HAP-1 (cell line): ENCODE results near the gene ARRDC1.

Experiments
- DNase-seq, 2 experiments: peaks; one replicate each; pipeline ENCODE4 v3.0.0-alpha.2; 2016 to 2020; ENCODE audit warnings: low spot score in 2 of 2
- H3K27me3 ChIP-seq: fragments of 250-450 bp; sonication (Bioruptor Pico); 2 replicates; pipeline ENCODE4 v1.5.1; 2020; ENCODE audit warnings: low read depth, mild to moderate bottlenecking, moderate library complexity
- H3K36me3 ChIP-seq: fragments of 250-450 bp; sonication (Bioruptor Pico); replicated peaks from 2 replicates; pipeline ENCODE4 v1.5.1; 2020; ENCODE audit warnings: mild to moderate bottlenecking
- H3K4me1 ChIP-seq: fragments of 250-450 bp; sonication (Bioruptor Pico); 2 replicates; pipeline ENCODE4 v1.5.1; 2020; ENCODE audit warnings: mild to moderate bottlenecking
- H3K4me3 ChIP-seq: fragments of 250-450 bp; sonication (Bioruptor Pico); 2 replicates; pipeline ENCODE4 v1.5.1; 2020; ENCODE audit warnings: mild to moderate bottlenecking, moderate library complexity
- H3K9me3 ChIP-seq: fragments of 250-450 bp; sonication (Bioruptor Pico); 2 replicates; pipeline ENCODE4 v1.5.1; 2020; ENCODE audit warnings: mild to moderate bottlenecking, moderate library complexity
- in situ Hi-C: fragments of 300-500 bp; cut with MboI; formaldehyde crosslinking; loops from 3 replicates; pipeline ENCODE4 v1.14.3; 2020; ENCODE audit warnings: low sequenced_read_pairs, inconsistent platforms, mixed read lengths

The ARRDC1 gene

GRCh38 chr9:137611623-137612609 lies 6.4 kb downstream of the ARRDC1 start:
- in situ Hi-C loops, result no loop called here
- Histone ChIP-seq H3K4me3 (no peak overlapping the region), H3K9me3 (no peaks in the 10 kb centered on the region), H3K4me1 (peaks cover 4% of the 10 kb centered on the region), H3K36me3 (peaks cover 30% of the 10 kb centered on the region), H3K27me3 (no peaks in the 10 kb centered on the region)
- no peak for DNase-seq

GRCh38 chr9:137612741-137613142 lies 7.3 kb downstream of the ARRDC1 start:
- Histone ChIP-seq H3K27me3 (no peaks in the 10 kb centered on the region), H3K4me1 (peaks cover 7% of the 10 kb centered on the region; the same call in 1 of the 2 replicates), H3K36me3 (peaks cover 38% of the 10 kb centered on the region), H3K9me3 (no peaks in the 10 kb centered on the region), H3K4me3 (no peak overlapping the region)
- in situ Hi-C loops, result no loop called here
- DNase-seq, result no peak

GRCh38 chr9:137613259-137613658 lies 7.8 kb downstream of the ARRDC1 start:
- Histone ChIP-seq H3K4me1 (peaks cover 8% of the 10 kb centered on the region; the same call in 1 of the 2 replicates), H3K9me3 (no peaks in the 10 kb centered on the region), H3K27me3 (no peaks in the 10 kb centered on the region), H3K4me3 (no peak overlapping the region), H3K36me3 (peaks cover 38% of the 10 kb centered on the region)
- no peak for DNase-seq
- in situ Hi-C loops, result no loop called here

GRCh38 chr9:137613738-137614523 lies 8.4 kb downstream of the ARRDC1 start:
- H3K4me1 ChIP-seq, result peaks cover 8% of the 10 kb centered on the region; the same call in 1 of the 2 replicates
- H3K36me3 ChIP-seq, result peaks cover 41% of the 10 kb centered on the region
- H3K4me3 ChIP-seq, result no peak overlapping the region
- no peaks in the 10 kb centered on the region for H3K9me3 ChIP-seq
- no peak for DNase-seq
- in situ Hi-C loops, result no loop called here
- H3K27me3 ChIP-seq, result no peaks in the 10 kb centered on the region

- in situ Hi-C loops, result no loop called here
- peaks cover 8% of the 10 kb centered on the region; the same call in 1 of the 2 replicates for H3K4me1 ChIP-seq
These were observed 9.3 kb downstream of the ARRDC1 start for GRCh38 chr9:137614631-137615386.

GRCh38 chr9:137615387-137615871 lies 9.9 kb downstream of the ARRDC1 start:
- peaks cover 12% of the 10 kb centered on the region; the same call in 1 of the 2 replicates for H3K4me1 ChIP-seq
- no peak overlapping the region for H3K4me3 ChIP-seq
- no peaks in the 10 kb centered on the region for H3K9me3 ChIP-seq
- no peak for DNase-seq
- no peaks in the 10 kb centered on the region for H3K27me3 ChIP-seq
- H3K36me3 ChIP-seq, result peaks cover 41% of the 10 kb centered on the region
- in situ Hi-C loops, result no loop called here

More at GRCh38 chr9:137614631-137615386, 9.3 kb downstream of the ARRDC1 start:
- Histone ChIP-seq H3K27me3 (no peaks in the 10 kb centered on the region), H3K36me3 (peaks cover 41% of the 10 kb centered on the region), H3K4me3 (no peak overlapping the region), H3K9me3 (no peaks in the 10 kb centered on the region)
- DNase-seq, result no peak

GRCh38 chr9:137618105-137619067 lies 12.9 kb downstream of the ARRDC1 start, which contains the start of gene EHMT1:
EHMT1 (plus strand) TSS chr9:137619005; CDS start chr9:137619029, 24 bp downstream.
- H3K9me3 ChIP-seq, result no peaks in the 10 kb centered on the region
- peaks cover 46% of the 10 kb centered on the region for H3K36me3 ChIP-seq
- peak; percentile 68 to 87 for DNase-seq
- in situ Hi-C loops, result no loop called here
- no peaks in the 10 kb centered on the region for H3K27me3 ChIP-seq
- H3K4me1 ChIP-seq, result peaks cover 19% of the 10 kb centered on the region
- H3K4me3 ChIP-seq, result peak within 1 kb of the TSS; percentile 95

GRCh38 chr9:137619240-137620047 lies 14.0 kb downstream of the ARRDC1 start:
- Histone ChIP-seq H3K36me3 (peaks cover 38% of the 10 kb centered on the region), H3K27me3 (no peaks in the 10 kb centered on the region), H3K4me3 (peak overlapping the region; percentile 76), H3K9me3 (no peaks in the 10 kb centered on the region), H3K4me1 (peaks cover 19% of the 10 kb centered on the region)
- in situ Hi-C loops, result no loop called here
- DNase-seq, result peak in 1 of 2 experiments; percentile 53

- Histone ChIP-seq H3K9me3 (no peaks in the 10 kb centered on the region), H3K36me3 (peaks cover 32% of the 10 kb centered on the region), H3K4me3 (peak overlapping the region; percentile 76), H3K4me1 (peaks cover 21% of the 10 kb centered on the region), H3K27me3 (no peaks in the 10 kb centered on the region)
- DNase-seq, result no peak
- in situ Hi-C loops, result no loop called here
These were observed 14.5 kb downstream of the ARRDC1 start for GRCh38 chr9:137620048-137620405.

GRCh38 chr9:137620581-137620980 lies 15.1 kb downstream of the ARRDC1 start:
- Histone ChIP-seq H3K4me1 (peaks cover 26% of the 10 kb centered on the region), H3K4me3 (0 out of 2 replicates have a peak overlapping the region, but pooled peaks have one; percentile 0)

GRCh38 chr9:137621131-137621757 lies 15.8 kb downstream of the ARRDC1 start:
- Histone ChIP-seq H3K9me3 (no peaks in the 10 kb centered on the region), H3K27me3 (no peaks in the 10 kb centered on the region), H3K4me3 (no peak overlapping the region), H3K36me3 (peaks cover 25% of the 10 kb centered on the region), H3K4me1 (peaks cover 26% of the 10 kb centered on the region)
- DNase-seq, result no peak
- in situ Hi-C loops, result no loop called here

More at GRCh38 chr9:137620581-137620980, 15.1 kb downstream of the ARRDC1 start:
- Histone ChIP-seq H3K9me3 (no peaks in the 10 kb centered on the region), H3K36me3 (peaks cover 29% of the 10 kb centered on the region), H3K27me3 (no peaks in the 10 kb centered on the region)
- in situ Hi-C loops, result no loop called here
- no peak for DNase-seq
